ENCODE data around the gene SH2D6.

DNA sequence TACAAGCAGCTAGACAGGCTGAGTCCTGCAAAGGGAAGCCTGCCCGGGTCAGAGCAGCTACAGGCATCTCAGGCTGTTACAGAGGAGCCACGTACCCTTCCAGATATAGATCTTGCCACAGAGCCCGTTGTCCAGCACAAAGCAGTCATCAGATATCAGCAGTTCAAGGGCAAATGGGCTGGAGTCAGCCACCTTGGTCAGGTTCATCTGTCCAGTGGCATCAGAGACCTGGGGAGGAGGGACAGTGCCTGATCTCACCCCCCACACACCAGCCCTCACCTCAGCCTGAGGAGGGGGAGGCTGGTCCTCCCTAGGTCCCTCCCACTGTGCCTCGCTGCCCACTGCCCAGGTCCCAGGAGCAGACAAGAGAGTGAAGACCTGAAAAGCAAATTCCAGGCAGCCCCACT, 20.6 kb upstream of the SH2D6 start:
- TF ChIP-seq, protein P1, sequence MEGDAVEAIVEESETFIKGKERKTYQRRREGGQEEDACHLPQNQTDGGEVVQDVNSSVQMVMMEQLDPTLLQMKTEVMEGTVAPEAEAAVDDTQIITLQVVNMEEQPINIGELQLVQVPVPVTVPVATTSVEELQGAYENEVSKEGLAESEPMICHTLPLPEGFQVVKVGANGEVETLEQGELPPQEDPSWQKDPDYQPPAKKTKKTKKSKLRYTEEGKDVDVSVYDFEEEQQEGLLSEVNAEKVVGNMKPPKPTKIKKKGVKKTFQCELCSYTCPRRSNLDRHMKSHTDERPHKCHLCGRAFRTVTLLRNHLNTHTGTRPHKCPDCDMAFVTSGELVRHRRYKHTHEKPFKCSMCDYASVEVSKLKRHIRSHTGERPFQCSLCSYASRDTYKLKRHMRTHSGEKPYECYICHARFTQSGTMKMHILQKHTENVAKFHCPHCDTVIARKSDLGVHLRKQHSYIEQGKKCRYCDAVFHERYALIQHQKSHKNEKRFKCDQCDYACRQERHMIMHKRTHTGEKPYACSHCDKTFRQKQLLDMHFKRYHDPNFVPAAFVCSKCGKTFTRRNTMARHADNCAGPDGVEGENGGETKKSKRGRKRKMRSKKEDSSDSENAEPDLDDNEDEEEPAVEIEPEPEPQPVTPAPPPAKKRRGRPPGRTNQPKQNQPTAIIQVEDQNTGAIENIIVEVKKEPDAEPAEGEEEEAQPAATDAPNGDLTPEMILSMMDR (conservative IDR thresholded peaks at IDR 0.05): no peak
- no peak for TF ChIP-seq EZH2 (IDR thresholded peaks at IDR 0.05; ENCODE audit: low read depth)
